ENCODE data around the gene SERTAD3.

- TF ChIP-seq CTCF (IDR thresholded peaks at IDR 0.05): peak in 1 of 3 donors; percentile 55
- no peak for TF ChIP-seq POLR2A (IDR thresholded peaks at IDR 0.05)
Observed at GRCh38 chr19:40420766-40421765, 23.1 kb downstream of the SERTAD3 start.

Measured in lower leg skin (tissue), 3 donors.